NCI-H187 treated with DMSO at 0.1 percent for 48 hours (cell line): ENCODE measurements around the gene ARNT2.

Source experiments
- DNase-seq: peaks from one replicate; lab custom pipeline; 2025; lab: John Stamatoyannopoulos, UW

The ARNT2 gene

GRCh38 chr15:80466543-80466942 is 62.4 kb downstream of the ARNT2 start:
- DNase-seq = no peak

GRCh38 chr15:80467311-80467714 is 63.1 kb downstream of the ARNT2 start:
- DNase-seq = no peak

- no peak for DNase-seq
Observed at GRCh38 chr15:80468796-80469195, 64.6 kb downstream of the ARNT2 start.

GRCh38 chr15:80471881-80472280 is 67.7 kb downstream of the ARNT2 start:
- no peak for DNase-seq

GRCh38 chr15:80473286-80474223 is 69.4 kb downstream of the ARNT2 start:
- no peak for DNase-seq

- peak; percentile 10 for DNase-seq
Observed at GRCh38 chr15:80474224-80475215, 70.3 kb downstream of the ARNT2 start.

- DNase-seq = no peak
Observed at GRCh38 chr15:80475572-80475971, 71.4 kb downstream of the ARNT2 start.

GRCh38 chr15:80476036-80476435 is 71.9 kb downstream of the ARNT2 start:
- DNase-seq = no peak

- DNase-seq = no peak
Observed at GRCh38 chr15:80478075-80478474, 73.9 kb downstream of the ARNT2 start.

GRCh38 chr15:80479191-80479590 is 75.0 kb downstream of the ARNT2 start:
- DNase-seq = no peak

- DNase-seq = no peak
Observed at GRCh38 chr15:80480171-80480811, 76.1 kb downstream of the ARNT2 start.

- DNase-seq = no peak
Observed at GRCh38 chr15:80480909-80481308, 76.7 kb downstream of the ARNT2 start.

GRCh38 chr15:80482696-80483095 is 78.5 kb downstream of the ARNT2 start:
- no peak for DNase-seq

GRCh38 chr15:80483725-80484161 is 79.6 kb downstream of the ARNT2 start:
- no peak for DNase-seq

- no peak for DNase-seq
Observed at GRCh38 chr15:80484333-80484864, 80.2 kb downstream of the ARNT2 start.

- DNase-seq = peak; percentile 19
Observed at GRCh38 chr15:80485370-80486164, 81.4 kb downstream of the ARNT2 start.

GRCh38 chr15:80487839-80488390 is 83.7 kb downstream of the ARNT2 start:
- DNase-seq = no peak

- no peak for DNase-seq
Observed at GRCh38 chr15:80489030-80489594, 84.9 kb downstream of the ARNT2 start.

- no peak for DNase-seq
Observed at GRCh38 chr15:80490431-80490990, 86.3 kb downstream of the ARNT2 start.
